HG03378 (cell line): Measurements from ENCODE around the gene KLHL25.
"Not testable (repeated sequence)": the region's sequence is repeated elsewhere in the genome, so short reads cannot be mapped to it uniquely, and the experiment has no call there.

Experiments used
- ATAC-seq: cut with Tn5 transposase; IDR thresholded peaks from one replicate; pipeline ENCODE4 v1.9.1; 2021; ENCODE audit warnings: mild to moderate bottlenecking, moderate library complexity; ENCODE audit not compliant: unreplicated experiment

Gene KLHL25, protein sequence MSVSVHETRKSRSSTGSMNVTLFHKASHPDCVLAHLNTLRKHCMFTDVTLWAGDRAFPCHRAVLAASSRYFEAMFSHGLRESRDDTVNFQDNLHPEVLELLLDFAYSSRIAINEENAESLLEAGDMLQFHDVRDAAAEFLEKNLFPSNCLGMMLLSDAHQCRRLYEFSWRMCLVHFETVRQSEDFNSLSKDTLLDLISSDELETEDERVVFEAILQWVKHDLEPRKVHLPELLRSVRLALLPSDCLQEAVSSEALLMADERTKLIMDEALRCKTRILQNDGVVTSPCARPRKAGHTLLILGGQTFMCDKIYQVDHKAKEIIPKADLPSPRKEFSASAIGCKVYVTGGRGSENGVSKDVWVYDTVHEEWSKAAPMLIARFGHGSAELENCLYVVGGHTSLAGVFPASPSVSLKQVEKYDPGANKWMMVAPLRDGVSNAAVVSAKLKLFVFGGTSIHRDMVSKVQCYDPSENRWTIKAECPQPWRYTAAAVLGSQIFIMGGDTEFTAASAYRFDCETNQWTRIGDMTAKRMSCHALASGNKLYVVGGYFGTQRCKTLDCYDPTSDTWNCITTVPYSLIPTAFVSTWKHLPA

DNA sequence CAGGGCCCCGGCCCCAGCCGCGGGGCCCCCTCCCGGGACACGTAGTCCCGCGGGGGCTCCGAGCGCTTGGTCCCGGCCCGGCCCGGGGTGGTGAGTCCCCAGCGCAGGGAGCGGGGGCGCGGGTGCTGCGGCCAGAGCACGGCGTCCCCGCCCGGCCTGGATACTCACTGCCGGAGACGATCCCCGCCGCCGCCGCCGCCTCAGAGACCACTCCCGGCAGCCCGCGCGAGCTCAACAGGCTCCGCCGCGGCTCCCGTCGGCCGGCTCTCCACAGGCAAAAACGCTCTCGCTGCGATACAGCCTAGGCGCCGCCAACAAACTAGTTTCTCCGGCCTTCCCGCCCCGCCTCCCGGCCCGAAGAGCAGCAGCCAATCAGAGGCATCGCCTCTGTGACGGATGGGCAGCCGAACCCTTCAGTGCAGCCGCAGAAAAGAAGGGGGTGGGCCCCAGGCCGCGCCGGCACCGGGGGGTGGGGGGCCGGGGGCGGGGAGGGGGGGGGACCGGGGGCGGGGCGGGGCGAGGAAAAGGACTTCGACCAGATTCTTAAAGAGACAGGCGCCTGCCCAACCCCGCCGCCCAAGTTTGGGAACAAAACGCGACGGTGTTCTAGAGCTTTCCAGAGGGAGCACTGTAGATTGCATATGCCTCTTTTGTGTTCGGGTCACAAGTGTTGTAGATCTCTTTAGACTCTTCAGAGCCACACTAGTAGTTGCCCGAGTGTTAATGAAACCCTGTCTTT, at the start of gene KLHL25:
Gene KLHL25 (minus strand): TSS at position 328 of the 739 bp plus-strand sequence. CDS start 25,115 bp downstream, outside the sequence.
- ATAC-seq, result peak; percentile 97

DNA sequence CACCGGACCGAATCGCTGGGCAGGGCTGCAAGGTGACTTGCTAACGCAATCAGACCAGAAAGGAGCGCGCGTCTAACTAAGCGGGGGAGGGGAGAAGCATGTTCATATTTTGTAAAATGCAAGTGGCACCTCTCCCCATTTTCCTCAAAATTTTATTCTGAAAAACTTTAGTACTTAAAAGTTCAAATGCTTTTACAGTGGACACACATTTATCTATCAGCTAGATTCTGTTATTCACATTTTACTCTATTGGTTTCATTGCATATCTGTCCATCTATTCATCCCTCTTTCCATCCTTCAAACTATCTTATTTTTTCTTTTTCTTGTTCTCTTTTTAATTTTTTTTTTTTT, 46.1 kb upstream of the KLHL25 start:
- ATAC-seq, result no peak

DNA sequence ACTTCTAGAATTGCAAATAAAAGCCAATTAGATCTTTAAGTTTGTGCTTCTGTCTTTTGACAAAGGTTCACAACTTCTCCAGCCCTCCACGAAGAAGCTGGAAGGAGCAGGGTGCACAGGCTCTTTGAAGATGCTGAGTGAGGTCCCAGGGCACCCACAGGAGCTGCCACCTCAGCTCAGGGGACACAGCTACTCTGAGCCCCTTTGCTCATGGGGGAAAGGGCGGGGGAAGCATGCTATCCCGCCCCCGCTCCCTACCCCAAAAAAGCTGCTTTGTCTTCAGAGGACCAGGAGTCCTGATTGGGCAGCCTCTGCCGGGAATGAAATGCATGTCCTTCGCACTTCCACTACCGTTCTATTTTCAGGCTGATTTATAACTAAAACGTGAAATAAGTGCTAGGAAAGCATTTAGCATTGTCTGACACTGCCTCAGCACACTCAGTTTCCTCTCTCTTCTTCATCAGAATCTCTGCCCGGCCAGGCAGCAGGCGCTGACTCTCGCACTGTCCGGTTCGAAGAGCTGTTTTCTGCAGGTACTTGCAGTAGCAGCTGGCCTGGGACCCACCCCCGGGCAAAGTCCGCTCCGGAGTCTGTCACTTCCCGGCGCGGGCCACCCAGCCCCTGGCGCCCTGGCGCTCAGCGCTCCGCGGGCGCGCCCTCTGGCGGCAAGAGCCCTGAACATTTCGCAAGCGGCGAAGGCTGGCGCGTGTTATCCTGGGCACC, 45.5 kb upstream of the KLHL25 start:
- ATAC-seq, result peak; percentile 94

DNA sequence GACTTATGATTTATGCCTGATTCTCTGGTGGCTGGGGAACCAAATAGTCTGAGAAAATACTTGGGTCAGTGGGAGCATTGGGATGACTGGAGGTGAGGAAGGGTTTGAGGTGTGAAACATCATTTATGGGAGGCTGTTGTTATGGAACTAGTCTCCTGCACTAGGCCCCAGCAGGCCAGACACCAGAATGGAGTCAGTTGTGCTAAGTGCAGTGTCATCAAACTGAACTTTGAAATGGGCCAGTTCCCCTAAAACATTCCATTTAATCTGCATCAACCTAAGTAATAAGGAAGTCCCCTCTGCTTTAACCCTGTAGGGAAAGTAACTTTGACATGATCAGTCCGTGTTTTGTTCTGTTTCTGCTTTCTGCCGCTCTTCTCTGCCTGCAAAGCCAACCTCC, 44.9 kb upstream of the KLHL25 start:
- no peak for ATAC-seq

DNA sequence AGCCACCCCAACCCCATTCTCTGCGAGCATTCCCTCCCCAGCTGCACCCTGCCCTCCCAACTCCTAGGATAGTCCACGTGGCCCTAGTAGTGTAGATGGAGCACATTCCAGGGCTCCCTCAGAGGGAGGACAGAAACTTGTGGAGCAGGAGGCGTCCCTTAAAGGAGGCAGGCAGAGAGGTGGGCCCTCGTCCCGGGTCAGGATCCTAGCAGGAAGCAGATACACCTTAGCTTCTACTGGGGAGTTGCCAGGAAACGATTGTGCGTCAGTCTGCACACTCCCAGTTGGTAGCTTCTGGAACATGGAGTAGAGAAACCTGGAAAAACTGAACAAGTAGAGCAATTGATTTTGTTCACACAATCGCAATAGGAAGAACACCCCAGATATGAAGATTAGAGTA, 43.9 kb upstream of the KLHL25 start:
- no peak for ATAC-seq

DNA sequence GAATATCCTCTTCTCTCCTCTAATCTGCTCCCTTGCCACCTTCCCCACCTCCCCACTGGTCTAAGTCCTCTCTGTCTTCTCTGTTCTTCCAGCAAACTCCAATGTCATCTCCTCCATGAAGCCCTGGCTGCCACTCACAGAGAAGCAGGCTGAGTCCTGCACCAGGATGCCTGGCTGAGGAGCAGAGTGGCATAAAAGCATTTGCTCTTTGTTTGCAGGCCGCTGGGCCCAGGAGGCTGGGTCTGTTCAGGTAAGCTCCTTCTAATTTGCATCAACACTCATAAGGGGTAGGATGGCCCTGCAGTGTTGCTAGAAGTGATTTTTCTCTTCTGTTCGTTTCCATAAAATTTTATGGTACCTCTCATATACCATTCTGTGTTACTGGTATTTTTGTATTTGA, 43.2 kb upstream of the KLHL25 start:
- no peak for ATAC-seq

DNA sequence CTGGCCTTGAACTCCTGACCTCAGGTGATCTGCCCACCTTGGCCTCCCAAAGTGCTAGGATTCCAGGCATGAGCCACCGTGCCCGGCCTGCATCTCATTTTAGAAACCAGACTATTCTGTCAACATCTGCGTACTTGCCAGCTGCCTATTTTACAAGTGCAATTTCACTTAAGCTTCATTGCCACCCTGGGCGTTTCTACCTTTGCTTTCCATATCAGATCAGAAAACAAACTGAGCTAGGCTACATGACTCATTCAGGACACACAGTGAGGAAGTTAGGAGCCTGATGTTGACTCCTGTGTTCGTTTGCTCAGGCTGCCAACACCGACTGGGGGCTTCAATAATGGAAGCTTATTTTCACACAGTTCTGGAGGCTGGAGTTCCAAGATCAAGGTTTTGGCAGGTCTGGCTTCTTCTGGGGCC, 42.3 kb upstream of the KLHL25 start:
- ATAC-seq, result no peak

DNA sequence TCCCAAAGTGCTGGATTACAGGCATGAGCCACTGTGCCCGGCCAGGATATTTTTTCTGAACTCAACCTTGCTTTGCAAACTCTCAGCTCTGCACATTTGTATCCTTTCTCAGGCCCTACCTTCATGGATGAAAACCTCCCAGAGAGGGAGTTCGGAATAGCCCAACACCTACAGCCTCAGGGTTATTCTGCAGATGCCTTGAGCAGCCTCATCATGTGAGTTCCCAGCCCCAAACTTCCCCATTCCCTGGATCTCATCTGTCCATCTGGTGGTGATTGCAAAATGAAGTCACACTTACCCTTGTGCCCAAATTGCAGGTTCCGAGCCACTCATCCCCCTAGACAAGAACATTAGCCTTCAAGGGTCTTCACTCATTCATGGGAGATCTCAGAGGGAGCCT, 39.9 kb upstream of the KLHL25 start:
- no peak for ATAC-seq

DNA sequence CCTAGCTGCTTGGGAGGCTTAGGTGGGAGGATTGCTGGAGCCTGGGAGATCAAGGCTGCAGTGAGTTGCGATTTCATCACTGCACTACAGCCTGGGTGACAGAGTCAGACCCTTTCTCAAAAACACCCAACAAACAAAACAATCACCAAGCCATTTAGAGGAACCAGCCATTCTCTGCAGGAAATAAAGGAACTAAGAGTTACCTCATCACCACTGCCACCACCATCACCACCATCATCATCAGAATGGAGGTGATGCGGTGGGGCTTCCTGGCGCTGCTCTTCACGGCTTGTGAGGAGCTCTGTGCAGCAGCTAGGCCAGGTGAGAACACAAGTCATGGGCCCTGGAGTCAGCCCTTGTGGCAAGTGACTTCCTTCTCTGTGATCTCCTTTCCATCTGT, 37.7 kb upstream of the KLHL25 start:
- no peak for ATAC-seq

DNA sequence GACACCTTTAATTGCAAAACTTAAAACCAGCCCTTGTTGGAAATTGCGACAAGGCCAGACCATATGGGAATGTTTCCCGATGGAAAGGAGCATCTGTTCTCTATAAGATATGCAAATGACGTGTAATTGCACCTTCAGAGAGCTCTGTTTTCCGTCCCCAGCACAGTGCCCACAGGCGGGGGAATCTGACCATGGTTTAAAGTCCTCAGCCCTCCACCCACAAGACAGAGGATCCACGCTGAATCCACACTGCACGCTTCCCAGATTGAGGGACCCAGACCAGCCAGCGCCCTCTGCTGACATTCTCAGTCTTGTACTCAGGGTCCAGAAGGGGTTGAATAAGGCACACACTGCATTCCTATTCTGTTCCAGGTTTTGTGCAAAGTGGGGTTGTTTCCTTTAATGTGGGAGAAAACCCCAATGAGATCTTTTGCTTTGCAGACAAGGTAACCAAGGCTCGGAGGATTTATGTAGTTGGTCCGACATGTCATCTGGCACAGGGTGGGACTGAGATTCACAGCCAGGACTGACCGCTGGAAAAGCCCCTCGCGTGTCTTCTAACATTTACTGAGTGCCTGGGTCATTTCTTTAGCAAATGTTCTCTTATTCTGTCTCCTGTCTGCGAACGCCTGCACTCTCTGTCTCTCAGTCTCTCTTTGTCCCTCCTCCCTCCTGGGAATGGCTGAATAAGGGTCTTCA, 36.8 kb upstream of the KLHL25 start:
- ATAC-seq, result no peak

DNA sequence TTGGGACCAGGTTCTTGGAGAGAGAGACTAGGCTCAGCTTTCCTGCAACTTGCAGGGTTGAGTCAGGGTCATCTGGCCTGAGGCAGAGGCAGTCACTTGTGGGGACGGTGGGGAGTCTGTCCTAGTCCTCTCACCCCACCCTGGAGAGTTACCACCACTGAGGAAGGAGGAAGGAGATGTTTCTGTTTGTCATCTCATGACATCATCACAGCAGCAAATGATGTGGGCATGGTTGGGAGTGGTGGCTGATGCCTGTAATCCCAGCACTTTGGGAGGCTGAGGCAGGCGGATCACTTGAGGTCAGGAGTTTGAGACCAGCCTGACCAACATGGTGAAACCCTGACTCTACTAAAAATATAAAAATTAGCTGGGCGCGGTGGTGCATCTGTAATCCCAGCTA, 35.0 kb upstream of the KLHL25 start:
- ATAC-seq, result not testable (repeated sequence)

DNA sequence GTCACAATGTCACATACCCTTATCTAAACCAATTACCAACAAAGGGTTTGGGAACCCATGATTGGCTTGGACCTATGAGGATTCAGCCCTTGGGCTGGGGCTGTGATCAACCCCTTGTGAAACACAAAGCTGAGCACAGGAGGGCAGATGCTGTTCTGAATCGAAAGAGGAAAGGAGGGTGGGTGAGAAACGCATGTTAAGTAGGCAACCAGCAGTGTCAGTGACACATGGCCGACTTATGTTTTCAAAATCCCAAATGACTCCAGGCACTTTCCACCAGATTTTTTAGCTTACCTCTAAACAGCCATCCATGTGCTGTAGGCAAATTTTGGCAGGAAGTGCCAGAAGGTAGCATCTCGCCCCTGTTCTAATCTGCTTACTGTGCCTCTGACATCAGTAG, 34.1 kb upstream of the KLHL25 start:
- peak; percentile 64 for ATAC-seq

DNA sequence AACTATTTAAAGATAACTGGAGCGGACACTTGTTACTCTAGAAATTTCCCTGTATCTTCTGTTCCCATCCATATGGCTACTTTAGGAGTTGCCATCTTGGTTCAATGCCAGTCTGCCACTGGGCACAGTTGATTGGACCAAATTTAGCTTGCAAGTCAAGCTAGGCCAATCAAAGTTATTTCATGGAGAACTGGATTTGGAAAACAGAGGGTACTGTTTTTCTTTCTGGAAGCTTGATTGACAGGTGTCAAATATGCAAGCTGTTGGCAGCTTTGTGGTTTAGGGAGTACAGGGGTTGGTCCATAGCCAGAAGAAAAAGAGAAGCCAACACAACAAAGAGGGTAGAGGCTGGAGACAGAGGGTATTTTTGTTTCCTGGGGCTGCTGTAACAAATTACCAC, 33.4 kb upstream of the KLHL25 start:
- ATAC-seq, result no peak

DNA sequence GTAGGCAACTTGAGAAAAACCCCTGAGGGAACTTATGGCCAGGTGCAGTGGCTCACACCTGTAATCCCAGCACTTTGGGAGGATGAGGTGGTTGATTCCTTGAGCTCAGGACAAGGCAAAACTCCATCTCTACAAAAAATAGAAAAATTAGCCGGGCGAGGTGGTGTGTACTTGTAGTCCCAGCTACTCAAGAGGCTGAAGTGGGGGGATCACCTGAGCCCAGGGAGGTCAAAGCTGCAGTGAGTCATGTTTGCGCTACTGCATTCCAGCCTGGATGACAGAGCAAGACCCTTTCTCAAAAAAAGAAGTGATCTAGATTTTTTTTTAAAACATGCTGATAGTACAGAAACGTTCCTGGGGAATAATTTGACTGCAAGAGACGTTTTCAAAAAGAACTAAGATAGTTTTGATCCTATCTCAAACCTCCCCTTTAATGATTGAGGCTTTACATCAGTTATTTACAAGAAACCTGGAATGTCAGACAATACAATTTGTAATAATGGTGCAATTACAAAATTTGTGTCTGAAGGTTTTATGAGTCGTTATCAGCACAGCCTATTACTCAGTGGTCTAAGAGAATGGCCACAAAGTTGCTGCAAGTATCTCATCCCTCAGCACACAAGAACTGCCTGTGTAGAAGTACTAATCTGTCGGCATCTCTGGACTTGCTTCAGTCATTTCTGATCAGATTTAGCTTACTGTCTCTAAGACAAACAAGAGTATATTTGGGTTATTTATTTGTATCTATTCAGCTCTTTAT, 32.2 kb upstream of the KLHL25 start:
- ATAC-seq, result no peak

DNA sequence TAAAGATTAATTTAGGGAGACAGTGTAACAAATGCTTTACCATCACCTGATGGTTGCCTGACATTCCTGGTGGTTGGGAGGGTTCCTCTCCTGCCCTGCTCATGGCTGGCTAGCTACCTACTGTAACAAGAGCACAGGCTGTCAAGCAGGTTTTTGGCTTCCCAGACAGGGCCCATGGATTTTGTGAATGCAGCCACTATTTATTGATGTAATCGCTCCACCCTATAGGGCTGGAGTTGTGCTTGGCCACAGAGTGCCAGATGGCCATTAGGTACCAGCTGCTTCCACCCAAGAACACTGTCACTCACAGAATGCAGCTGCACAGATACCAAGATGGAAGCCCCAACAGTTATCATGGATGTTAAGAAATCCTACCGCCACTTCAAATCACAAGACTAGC, 31.0 kb upstream of the KLHL25 start:
- ATAC-seq, result no peak

DNA sequence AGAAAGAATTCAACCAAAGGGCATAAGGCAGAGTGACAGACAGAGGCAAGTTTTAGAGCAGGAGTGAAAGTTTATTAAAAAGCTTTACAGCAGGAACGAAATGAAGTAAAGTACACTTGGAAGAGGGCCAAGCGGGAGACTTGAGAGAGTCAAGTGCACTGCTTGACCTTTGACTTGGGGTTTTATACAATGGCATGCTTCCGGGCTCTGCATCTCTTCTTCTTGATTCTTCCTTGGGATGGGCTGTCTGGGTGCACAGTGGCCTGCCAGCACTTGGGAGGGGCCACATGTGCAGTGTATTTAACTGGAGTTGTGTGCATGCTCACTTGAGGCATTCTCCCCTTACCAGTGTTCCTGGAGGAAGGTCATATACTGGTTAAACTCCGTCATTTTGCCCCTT, 30.4 kb upstream of the KLHL25 start:
- ATAC-seq, result no peak

DNA sequence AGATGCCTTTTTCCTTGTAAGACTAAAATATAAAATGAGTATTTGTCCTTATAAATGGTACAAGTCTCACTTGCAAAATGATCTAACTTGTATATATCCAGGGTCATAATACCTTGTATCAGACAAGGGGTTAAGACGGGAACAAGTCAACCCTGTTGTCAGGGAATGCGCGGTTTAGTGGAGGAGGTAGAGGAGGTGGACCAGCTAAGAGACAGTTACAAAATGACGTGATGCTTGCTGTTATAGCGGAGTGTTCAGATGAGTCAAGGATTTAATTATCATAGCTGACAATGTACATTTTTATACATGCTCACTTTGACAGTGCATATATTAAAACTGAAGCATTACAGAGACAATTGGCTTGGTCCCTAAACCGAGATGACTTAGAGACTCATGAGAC, 26.8 kb upstream of the KLHL25 start:
- ATAC-seq, result no peak

DNA sequence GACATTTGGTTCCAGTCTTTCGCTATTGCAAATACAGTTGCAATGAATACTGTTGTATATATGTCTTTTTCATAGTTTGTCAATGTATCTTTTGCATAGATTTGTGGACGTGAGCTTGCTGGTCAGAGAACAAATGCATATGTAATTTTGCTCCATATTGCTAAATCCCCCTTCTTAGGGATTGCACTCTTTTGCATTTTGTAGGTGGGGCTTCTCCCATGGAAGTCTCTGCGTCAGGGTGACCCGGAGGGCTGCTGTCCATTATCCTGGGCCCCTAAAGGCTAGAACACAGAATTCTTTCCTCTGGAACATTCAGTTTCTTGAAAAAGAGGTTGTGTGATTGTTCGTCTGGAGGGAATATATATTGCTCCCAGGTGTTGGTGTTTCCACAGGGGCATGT, 25.2 kb upstream of the KLHL25 start:
- no peak for ATAC-seq

DNA sequence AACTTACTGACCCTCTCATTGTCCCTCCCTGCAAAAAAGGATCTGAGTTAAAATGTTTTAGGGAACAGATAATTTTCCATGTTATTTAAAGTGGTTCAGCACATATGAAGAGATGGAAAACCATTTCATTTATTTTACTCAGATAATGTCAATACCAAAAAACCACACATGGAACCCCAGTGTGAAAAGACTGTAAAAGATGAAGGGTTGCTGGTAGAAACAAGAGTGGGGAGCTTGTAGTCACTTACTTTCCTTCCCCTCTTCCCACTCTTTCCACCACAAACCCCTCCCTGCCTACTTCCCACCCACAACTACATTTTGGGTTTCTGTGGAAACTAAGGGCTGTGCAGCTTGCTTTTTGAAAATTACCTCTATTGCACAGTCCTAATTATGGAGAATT, 18.5 kb upstream of the KLHL25 start:
- ATAC-seq, result no peak

DNA sequence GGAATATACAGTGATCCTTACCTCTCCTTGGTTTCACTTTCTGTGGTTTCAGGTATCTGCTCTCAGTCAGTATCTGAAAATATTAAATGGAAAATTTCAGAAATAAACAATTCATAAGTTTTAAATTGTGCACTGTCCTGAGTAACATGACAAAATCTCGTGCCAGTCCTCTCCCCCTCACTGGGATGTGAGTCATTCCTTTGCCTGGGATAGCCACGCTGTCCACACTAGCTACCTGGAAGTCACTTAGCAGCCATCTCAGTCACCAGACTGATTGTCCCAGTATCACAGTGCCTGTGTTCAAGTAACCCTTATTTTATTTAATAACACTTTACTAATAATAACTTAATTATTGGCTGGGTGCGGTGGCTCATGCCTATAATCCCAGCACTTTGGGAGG, 15.3 kb upstream of the KLHL25 start:
- ATAC-seq, result no peak
